Testis (tissue), 3 donors: Measurements from ENCODE around the gene ANKS1B. TPM values are rescaled to one million over a fixed set of nuclear protein-coding genes. Genes with fewer than 3 reads are reported as not detected.

ENCODE experiments used
- DNase-seq: peaks from one replicate; pipeline ENCODE4 v3.0.0-alpha.2; 2019
- H3K27ac ChIP-seq, 2 donors: fragments of 200-600 bp; sonication (generic); one replicate each; pipeline ENCODE4 v1.5.1; 2019
- H3K27me3 ChIP-seq: fragments of 200-600 bp; sonication (generic); one replicate; pipeline ENCODE4 v1.5.1; 2019
- H3K36me3 ChIP-seq: fragments of 200-600 bp; sonication (generic); one replicate; pipeline ENCODE4 v1.5.1; 2017; ENCODE audit warnings: low read depth; ENCODE audit errors: missing control alignments
- H3K4me1 ChIP-seq: fragments of 200-600 bp; sonication (generic); one replicate; pipeline ENCODE4 v1.5.1; 2019
- H3K4me3 ChIP-seq, 2 donors: fragments of 200-600 bp; sonication (generic); one replicate each; pipeline ENCODE4 v1.5.1; 2017 to 2019
- H3K9me3 ChIP-seq: fragments of 200-600 bp; sonication (generic); one replicate; pipeline ENCODE4 v1.5.1; 2017
- CTCF ChIP-seq, 3 experiments: fragments of 450-650 bp in 2 of 3; fragments of 200-600 bp in 1 of 3; sonication (generic) in 1 of 3; IDR thresholded peaks; one replicate each; pipeline ENCODE4 v1.5.1; 2016 to 2019; ENCODE audit warnings: antibody characterized with exemption in 3 of 3, mild to moderate bottlenecking in 2 of 3, moderate library complexity in 1 of 3
- POLR2A ChIP-seq: fragments of 450-650 bp; IDR thresholded peaks from one replicate; pipeline ENCODE4 v1.6.1; 2017; ENCODE audit warnings: antibody characterized with exemption, mild to moderate bottlenecking, moderate library complexity
- whole genome bisulfite sequencing, 2 donors: methylation state at CpG; one replicate each; pipeline ENCODE4 v1.1.5; 2018; 5-methylcytosine and 5-hydroxymethylcytosine counted together
- intact Hi-C: fragments of 100-400 bp; cut with DNase I; formaldehyde crosslinking; loops from one replicate; pipeline ENCODE4 v1.15.1; 2023; ENCODE audit warnings: low total_unique reads
- polyA plus RNA-seq: library from polyadenylated mRNA; stranded (reverse); fragments of 350-450 nt; fragmentation: Illumina TruSeq; extraction: RNeasy Lipid Tissue Mini Kit (QIAGEN cat#74804); gene quantifications from one replicate; pipeline ENCODE4 v1.2.3, GENCODE V29; 2014; ENCODE audit warnings: low read depth, low replicate concordance; ENCODE audit not compliant: insufficient read depth
- total RNA-seq, 2 donors: library from RNA; depleted of rRNA; stranded (reverse); fragments of >200 nt; gene quantifications; one replicate each; pipeline ENCODE4 v1.2.3, GENCODE V29; 2016

The ANKS1B gene
- total and polyA plus RNA-seq, 3 donors from 2014 or later, result 26.8 to 58.2 (median 30.9) TPM

- DNase-seq, result no peak
- H3K27me3 ChIP-seq, result no peaks in the 10 kb centered on the region
These were observed 201.3 kb downstream of the ANKS1B start for GRCh38 chr12:99783421-99783820.

GRCh38 chr12:99772274-99772673, 212.5 kb downstream of the ANKS1B start:
- Histone ChIP-seq H3K4me3 (no peak overlapping the region), H3K27me3 (no peaks in the 10 kb centered on the region), H3K27ac (no peak overlapping the region), H3K9me3 (no peaks in the 10 kb centered on the region), H3K36me3 (no peaks in the 10 kb centered on the region), H3K4me1 (no peaks in the 10 kb centered on the region)
- DNase-seq, result no peak
- no peak for TF ChIP-seq POLR2A
- TF ChIP-seq CTCF (IDR thresholded peaks at IDR 0.05), result no peak
- intact Hi-C loops, result no loop called here
- WGBS, 2 donors, result 62 to 65% methylated on average over 3 of the region's 3 CpGs

More at GRCh38 chr12:99783421-99783820, 201.3 kb downstream of the ANKS1B start:
- Histone ChIP-seq H3K27ac (no peak overlapping the region), H3K4me1 (no peaks in the 10 kb centered on the region), H3K4me3 (no peak overlapping the region), H3K36me3 (no peaks in the 10 kb centered on the region), H3K9me3 (no peaks in the 10 kb centered on the region)
- intact Hi-C loops, result no loop called here
- WGBS, 2 donors, result 93 to 96% methylated on average over 3 of the region's 3 CpGs
- TF ChIP-seq POLR2A (no peak), CTCF (IDR thresholded peaks at IDR 0.05) (no peak)

- H3K36me3 ChIP-seq, result no peaks in the 10 kb centered on the region
- intact Hi-C loops, result no loop called here
- TF ChIP-seq POLR2A (no peak), CTCF (IDR thresholded peaks at IDR 0.05) (no peak)
- H3K9me3 ChIP-seq, result no peaks in the 10 kb centered on the region
- DNase-seq, result no peak
- H3K4me1 ChIP-seq, result no peaks in the 10 kb centered on the region
- H3K4me3 ChIP-seq, result no peak overlapping the region
- no peaks in the 10 kb centered on the region for H3K27me3 ChIP-seq
- no peak overlapping the region for H3K27ac ChIP-seq
These were observed 213.1 kb downstream of the ANKS1B start for GRCh38 chr12:99771659-99772058.

GRCh38 chr12:99769396-99769980, 215.2 kb downstream of the ANKS1B start:
- no peak overlapping the region for H3K27ac ChIP-seq
- H3K27me3 ChIP-seq, result no peaks in the 10 kb centered on the region
- no peaks in the 10 kb centered on the region for H3K4me1 ChIP-seq
- no peak overlapping the region for H3K4me3 ChIP-seq
- TF ChIP-seq POLR2A (no peak), CTCF (IDR thresholded peaks at IDR 0.05) (no peak)
- intact Hi-C loops, result no loop called here
- H3K36me3 ChIP-seq, result no peaks in the 10 kb centered on the region
- no peaks in the 10 kb centered on the region for H3K9me3 ChIP-seq
- WGBS, 2 donors, result 96 to 98% methylated on average over 1 of the region's 1 CpG
- no peak for DNase-seq

- no peaks in the 10 kb centered on the region for H3K9me3 ChIP-seq
- H3K4me3 ChIP-seq, result no peak overlapping the region
- intact Hi-C loops, result no loop called here
- WGBS, 2 donors, result 93 to 95% methylated on average over 7 of the region's 7 CpGs
- no peak for DNase-seq
- no peaks in the 10 kb centered on the region for H3K4me1 ChIP-seq
- no peak overlapping the region for H3K27ac ChIP-seq
- no peaks in the 10 kb centered on the region for H3K36me3 ChIP-seq
- TF ChIP-seq POLR2A, result no peak
- no peak for TF ChIP-seq CTCF (IDR thresholded peaks at IDR 0.05)
- H3K27me3 ChIP-seq, result no peaks in the 10 kb centered on the region
These were observed 216.0 kb downstream of the ANKS1B start for GRCh38 chr12:99768758-99769157.
